Hematopoietic multipotent progenitor cell treated with erythropoietin and hydrocortisone succinate and interleukin-3 and kit ligand, for 6 days (in vitro differentiated cells): Measurements from ENCODE around the gene MATK.
A peak's percentile ranks its signal among the peaks of the same experiment; 100 is the strongest.

Experiments
- DNase-seq: peaks from one replicate; pipeline ENCODE4 v3.0.0-alpha.2; 2015

The MATK gene

DNA sequence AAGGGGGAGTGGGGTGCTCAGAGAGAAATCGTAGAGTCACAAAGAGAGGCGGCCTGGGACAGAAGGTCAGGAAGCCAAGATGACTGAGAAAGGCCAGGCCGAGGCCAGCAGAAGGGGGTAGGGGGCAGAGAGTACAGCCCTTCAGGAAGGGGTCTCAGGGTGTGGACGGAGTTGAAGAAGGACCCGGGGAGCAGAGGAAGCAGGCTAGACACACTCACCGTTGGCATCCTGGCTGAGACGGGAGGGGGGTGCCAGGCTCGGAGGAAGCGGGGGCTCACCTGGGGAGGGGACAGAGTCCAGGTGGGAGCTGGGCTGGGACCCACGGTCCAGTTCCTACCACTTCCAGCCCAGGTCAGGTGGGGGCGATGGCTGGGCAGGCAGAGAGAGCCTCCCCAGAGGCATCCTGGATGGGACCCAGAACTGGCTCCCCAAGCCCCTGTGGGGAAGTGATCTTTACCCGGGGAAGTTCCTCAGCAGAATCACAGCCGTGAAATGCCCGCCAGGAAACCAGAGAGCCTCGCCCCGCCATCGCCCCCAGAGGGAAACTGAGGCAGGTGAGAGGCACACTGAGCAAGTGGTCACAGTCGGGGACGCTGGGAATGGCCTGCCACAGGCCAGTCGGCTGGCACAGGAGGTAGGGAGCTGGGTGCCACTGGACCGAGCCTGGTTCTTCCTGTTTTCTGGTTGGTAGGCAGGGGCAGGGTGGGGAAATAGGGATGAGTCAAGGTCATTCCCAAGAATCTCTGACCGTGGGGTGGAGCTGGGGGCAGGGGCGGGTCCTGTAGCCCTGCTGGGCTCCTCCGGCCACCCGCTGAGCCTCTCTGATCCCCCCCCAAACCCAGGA, 1.4 kb downstream of the MATK start:
- no peak for DNase-seq

DNA sequence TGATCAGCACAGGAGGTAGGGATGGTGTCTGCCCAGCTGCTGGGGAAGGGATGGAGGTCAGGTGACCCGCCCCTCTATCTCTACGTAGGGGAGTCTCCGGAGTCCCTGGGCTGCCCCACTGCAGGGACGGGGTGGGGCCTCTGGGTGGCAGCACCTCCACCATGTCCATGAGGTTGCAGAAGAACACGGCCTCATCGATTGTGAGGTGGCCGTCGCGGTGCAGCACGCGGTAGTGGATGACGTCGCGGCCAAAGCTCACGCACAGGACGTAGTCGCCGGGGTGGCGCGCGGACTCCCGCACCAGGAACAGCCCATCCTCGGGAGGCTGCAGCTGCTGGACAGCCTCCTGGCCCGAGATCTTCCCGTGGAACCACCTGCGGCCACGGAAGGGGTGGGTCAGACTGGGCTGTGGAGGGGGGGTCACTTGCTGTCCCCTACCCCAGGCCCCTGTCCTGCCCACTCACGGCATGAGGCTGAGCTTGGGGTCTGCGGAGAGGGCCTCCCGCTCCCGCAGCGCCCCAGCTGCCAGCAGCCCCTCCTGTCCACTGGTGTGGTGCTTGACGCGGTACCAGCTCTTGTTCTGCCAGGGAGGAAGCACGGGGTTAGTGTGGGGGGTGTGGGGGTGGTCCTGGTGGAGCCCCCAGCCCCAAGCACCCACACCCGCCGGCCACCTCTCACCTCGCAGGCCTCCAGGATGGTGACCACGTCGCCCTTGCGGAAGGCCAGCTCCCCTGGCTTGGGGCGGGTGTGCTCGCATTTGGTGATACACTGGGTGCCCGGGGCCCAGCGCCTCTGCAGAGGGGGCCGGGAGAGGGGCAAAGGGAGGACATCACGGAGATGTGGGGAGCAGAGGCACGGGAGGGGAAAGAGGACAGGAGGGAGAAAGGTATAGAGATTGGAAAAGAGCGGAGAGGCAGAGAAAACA, 2.3 kb downstream of the MATK start:
- DNase-seq, result peak; percentile 60

DNA sequence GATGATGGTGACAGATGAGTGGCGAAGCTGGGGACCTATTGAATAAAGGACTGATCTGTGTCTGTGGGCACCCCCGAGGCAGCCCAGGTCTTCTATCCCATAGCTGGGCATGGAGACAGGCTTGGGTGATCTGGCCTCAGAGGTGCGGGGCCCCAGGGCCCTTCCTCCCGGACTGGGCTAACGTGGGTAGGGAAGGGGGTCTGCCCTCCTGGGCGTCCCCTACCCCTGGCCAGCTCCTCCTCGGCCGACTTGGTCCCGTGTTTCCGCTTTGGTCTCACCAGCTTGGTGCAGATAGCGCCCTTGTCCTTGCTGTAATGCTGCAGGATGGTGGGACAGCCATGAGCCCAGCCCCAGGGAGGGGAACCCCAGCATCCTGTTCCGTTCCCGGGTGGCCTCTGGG, 3.3 kb downstream of the MATK start:
- no peak for DNase-seq

DNA sequence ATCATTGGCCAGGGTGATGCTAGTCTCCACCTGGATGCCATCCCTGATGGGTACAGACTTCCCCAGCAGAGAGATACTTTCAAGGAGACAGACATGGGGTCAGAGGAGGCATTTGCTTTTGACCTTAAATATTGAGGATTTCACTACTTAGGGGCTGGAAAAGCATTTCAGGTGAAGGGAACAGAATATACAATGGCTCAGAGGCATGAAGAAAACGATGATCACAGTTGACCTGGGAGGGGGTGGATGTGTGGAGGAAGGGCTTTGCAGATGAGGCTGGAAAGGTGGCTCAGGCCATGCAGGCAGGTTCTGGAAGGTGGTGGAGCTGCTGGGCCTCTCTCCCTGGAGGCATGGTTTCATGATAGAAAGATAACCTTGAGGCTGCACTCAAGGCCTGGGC, 3.9 kb downstream of the MATK start:
- DNase-seq, result no peak

DNA sequence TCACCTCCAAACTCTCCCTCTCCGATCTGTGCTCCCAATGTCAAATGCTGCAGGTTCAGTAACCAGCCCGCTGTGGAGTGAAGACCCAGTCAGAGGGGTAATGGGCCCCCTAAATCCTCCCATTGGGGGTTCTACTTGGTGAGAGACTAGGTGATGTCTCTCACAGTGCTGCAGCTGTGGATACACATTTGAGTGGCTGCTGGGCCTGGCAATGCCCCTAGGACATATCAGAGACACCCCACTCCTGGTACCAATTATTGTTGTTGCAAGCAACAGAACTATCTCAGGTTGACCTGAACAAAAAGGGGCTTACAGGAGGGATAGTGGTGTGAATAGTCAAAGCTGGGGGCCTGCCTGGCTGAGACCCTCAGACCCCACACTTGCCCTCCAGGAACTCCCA, 4.6 kb downstream of the MATK start:
- peak; percentile 16 for DNase-seq

DNA sequence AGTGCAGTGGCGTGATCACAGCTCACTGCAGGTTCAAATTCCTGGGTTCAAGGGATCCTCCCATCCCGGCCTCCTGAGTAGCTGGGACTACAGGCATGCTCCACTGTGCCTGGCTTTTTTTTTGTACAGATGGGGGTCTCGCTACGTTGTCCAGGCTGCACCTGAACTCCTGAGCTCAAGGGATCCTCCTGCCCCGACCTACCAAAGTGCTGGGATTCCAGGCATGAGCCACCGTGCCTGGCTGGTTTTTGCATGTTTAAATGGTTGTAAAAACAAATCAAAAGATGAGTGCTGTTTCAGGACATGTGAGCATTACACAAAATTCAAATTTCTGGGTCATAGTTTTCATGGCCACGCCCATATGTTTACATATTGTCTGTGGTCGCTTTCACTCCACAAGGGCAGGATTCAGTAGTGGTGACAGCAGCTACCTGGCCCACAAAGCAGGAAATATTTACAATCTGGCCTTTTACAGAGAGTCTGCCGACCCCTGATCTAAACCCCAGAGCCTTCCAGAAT, 5.3 kb downstream of the MATK start:
- DNase-seq, result no peak

DNA sequence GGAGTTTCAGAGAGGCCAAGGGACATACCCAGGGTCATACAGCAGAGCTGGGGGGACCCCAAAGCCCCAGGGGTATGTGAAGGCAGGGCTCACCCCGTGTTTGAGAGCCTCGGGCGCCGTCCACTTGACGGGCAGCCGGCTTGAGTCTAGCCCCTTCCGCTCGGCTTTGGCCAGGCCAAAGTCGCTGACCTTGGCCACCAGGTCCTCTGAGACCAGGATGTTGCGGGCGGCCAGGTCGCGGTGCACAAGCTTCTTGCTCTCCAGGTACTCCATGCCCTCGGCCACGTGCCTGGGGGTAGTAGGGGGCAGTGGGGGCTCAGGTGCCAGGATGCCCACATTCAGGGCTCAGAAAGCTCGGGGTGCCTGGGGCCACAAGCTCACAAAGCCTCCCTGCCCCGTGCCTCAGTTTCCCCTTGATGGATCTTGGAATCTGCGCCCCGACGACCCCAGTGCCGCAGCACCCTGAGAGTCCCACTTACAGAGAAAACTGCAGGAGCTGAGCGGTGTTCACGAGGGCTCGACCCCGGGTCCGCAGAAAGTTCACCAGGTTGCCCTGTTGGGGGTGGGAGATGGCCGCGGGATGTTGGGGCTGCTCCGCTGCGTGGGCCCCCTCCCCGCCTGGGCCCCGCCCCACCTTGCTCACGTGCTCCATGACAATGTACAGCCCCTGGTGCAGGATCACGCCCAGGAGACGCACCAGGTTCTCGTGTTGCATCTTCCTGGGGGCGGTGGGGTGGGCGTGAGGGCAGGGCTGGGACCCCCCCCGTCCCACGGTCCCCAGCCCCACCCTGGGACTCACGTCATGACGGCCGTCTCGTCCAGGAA, 7.1 kb downstream of the MATK start:
- DNase-seq, result no peak

DNA sequence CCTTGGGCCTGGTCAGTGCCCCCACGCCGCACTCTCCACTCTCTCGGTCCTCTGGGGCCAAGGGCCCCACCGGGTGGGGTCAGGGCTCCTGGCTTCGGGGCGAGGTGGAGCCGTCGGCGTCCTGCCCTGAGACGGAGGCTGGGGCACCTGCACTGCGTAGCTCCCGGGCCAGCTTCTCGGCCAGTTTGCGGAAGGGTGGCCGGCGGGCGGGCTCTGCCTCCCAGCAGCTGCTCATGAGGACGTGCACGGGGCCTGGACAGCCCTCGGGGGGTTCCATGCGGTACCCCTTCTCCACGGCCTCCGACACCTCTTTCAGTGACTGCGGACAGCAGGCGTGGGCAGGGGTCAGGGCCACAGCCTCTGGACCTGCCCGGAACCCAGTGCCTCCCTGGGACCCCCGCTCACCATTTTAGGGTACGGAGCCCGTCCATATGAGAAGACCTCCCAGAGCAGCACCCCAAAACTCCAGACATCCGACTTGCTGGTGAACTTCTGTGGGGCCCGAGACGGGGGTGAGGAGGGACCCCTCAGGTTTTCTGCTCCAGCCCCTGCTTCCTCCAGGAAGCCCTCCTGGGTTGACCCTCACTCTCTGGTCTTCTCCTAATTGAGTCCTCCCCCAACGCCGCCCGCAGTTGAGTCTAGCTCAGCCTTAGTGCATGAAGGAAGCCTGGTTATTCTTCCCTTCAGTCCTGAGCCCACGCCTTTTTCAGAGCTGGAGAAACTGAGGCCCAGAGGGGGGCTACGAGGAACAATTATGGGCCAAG, 7.9 kb downstream of the MATK start:
- DNase-seq, result no peak

DNA sequence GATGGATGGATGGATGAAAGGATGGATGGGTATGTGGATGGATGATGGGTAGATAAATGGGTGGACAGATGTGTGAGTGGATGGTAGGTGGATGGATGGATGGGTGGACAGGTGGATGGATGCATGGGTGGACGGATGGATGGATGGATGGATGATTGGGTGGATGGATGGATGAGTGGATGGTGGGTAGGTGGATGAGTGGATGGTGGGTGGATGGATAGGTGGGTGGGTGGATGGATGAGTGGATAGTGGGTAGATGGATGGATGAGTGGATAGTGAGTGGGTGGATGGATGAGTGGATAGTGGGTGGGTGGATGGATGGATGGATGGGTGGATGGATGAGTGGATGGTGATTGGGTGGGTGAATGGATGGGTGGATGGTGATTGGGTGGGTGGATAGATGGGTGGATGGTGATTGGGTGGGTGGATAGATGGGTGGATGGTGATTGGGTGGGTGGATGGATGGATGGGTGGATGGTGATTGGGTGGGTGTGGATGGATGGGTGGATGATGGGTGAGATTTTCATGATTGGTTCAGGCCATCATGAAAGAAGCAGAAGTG, 9.6 kb downstream of the MATK start:
- DNase-seq, result no peak

DNA sequence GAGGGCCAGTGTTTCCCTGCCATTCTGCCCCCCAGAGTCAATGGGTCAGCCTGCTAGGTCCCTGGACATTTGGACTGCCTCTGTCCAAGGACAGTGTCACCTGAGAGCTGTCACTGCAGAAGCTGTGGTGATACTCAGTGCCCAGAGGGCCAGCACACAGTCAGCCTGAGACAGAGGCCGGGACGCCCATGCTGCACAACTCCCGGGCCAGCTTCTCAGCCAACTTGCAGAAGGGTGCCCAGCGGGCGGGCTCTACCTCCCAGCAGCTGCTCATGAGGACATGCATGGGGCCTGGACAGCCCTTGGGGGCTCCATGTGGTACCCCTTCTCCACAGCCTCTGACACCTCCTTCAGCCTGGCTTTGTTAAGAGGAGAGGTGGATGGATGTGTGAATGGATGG, 10.3 kb downstream of the MATK start:
- no peak for DNase-seq

DNA sequence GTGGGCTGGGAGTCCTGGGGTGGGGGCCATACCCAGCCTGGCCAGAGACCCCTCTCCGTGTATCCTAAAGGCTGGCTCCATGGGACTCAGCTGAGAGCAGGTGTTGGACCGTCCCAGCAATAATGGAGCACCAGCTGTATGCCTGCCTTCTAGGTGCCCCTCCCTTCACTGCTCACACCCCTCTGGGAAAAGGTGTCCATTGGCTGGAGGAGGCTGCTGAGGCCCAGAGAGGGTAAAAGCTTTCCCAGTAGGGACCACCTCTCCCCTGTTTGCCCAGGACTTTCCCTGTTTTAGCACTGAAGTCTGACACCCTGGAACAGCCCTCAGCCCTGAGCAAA, 10.8 kb downstream of the MATK start:
- DNase-seq, result no peak

DNA sequence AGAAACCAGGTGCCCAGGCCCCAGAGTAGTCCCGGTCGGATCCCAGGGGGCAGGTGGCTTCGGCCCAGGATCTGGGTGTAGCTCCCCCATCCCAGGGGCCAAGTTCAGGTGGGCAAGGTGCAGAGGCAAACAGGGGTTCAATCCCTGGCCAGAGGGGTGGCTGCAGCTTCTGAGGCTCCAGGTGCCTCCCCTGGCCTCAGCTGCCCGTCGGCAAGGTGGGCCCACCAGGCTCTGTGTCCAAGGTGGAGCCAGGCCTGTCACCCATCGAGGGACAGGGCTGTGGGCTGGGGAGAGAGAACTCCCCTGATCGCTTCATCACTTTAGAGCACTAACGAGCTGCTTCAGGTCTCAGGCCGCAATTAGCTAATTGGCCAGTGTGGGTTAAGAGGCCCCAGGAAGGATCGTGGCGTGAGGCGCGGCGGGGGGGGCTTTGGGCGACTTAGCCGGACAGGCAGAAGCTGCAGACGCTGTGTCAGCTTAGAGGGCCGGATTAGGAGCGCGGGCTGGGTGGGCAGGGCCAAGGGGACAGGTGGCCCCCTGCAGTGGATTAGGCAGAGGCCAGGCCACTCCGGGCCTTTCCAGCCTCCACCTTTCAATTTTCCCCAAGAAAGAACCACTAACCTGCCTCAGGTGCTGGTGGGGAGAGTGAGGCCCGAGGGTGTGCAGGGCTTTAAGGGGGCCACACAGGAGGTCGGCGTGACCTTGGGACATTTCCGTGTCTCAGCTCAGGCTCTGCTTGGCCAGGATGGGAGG, 11.4 kb downstream of the MATK start:
- DNase-seq, result no peak

DNA sequence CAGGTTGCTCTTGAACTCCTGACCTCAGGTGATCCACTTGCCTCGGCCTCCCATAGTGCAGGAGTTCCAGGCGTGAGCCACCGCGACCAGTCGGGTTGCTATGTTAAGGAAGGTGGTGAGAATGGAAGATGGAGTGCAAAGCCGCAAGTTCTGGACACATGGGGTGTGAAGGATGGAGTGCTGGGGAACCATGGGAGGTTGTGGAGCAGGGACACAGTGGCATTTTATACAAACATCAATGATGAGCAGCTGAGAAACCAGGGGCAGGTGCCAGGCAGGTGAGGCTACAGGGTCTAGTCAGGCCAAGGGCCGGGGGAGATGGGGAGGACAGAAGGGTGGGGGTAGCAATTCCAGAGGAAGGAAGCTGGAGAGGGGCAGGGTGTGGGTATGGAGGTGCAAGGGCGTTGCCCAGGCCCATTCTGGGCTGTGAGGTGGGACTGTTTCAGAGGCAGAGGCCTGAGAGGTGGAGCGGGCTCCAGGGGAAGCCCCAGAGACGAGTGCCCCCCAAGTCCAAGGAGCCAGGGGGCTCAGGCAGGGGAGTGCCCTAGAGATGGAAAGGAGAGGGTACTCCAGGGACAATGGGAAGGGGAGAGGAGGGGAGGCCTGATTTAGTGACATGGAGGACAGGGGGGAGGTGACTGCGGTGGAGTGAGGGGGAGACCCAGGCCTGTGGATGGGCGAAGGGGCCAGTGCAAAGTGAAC, 12.2 kb downstream of the MATK start:
- DNase-seq, result no peak

DNA sequence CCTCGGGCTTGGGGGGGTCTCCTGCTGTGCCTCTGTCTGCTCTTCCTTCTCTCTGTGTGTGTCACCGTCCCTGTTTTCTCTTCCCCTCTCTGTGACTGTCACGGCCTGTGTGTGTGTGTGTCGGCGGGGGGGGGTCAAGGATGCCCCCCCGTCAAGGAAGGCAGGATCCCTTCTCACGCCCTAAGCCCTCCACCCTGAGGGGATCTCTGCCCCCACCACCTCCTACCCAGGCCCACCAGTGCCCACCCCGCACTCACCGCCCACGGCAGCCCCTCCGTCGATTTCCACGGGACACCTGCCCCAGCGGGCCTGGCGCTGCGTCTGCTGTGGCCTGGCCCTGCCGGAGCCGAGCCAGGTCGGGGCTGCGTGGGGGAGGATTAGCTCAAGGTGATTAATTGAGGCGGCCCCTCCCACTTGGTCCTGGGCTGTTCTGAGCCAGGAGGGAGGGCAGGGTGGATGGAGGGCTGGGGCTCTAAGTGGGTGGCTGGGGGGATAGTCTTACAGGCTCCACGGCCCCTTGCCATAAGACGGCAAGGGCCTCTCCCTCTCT, 14.2 kb downstream of the MATK start, which contains the start of gene RAX2:
Gene RAX2 (minus strand): TSS at position 323 of the 550 bp plus-strand sequence. CDS start 486 bp downstream, outside the sequence.
- no peak for DNase-seq

DNA sequence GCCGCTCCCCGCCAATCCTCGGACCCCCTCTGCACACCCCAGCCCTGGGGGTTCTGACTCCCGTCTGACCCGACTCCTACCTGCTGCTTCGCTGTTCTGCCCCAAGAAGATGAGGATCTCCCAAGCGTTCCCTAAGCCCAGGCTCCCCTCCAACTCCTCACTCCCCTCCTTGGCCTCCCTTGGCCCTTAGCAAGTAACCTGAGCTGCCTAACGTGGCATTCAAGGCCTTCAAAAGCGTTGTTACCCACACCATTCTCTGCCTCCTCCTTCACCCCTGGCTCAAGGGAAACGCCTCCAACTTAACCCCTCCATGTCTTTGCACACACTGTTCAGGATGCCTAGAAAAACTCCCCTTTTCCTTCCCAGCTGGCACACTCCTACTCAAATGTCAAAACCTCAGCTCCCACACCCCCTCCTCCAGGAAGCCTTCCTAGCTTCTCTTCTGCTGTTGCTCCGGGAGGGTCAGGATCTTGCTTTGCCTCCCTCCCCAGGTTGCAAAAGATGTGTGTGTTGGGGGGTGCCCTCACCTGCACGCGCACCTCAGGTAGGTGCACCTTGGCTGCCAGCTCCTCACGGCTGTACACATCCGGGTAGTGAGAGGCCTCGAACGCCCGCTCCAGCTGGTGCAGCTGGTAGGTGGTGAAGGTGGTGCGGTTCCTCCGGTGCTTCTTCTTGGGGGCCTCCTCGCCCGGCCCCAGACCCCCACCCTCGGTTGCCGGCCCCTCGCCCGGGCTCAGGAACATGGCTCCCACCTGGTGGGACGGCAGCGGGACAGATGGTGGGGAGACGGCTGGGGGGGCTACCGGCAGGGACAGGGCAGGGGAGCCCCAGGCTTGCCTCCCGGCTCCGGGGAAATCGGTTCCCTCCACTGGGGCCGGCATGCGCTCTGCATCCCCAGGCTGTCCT, 14.9 kb downstream of the MATK start:
- no peak for DNase-seq

DNA sequence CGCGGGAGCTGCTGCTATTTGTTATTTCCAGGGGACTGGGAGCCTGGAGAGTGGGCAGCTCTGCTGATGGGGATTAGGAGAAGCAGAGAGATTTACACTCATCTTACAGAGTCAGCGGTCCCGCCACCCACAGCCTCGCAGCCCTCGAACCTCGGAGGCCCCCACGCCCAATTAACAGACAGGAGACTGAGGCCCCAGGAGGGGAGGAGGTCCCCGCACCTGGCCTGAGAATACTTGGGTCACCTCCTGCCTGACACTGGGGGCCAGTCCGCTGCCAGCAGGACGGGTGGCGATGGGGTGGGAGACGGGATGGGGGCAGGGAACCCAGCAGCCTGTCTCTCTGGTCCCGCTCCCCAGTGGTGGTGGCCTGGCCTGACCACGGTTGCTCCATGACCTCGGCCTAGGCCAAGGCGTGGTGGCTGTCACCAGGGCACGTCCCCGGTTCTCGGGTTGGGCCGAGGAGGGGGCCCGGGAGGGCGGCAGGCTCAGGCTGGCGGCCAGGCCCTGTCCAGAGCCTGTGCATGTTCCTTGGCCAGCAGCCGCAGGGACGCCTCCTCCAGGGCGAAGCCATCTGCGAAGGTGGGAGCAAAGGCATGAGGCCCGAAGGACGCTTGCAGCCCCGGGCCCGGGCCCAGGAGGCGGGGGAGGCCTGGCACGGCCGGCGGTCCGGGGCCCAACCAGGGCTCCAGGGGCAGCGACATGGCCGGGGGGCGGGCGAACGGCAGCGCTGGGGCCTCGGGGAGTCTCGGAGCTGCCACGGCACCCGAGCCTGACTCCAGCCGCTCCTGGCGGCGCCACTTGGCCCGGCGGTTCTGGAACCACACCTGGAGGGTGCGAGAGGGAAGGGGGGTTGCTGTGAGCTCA, 15.8 kb downstream of the MATK start:
- no peak for DNase-seq

DNA sequence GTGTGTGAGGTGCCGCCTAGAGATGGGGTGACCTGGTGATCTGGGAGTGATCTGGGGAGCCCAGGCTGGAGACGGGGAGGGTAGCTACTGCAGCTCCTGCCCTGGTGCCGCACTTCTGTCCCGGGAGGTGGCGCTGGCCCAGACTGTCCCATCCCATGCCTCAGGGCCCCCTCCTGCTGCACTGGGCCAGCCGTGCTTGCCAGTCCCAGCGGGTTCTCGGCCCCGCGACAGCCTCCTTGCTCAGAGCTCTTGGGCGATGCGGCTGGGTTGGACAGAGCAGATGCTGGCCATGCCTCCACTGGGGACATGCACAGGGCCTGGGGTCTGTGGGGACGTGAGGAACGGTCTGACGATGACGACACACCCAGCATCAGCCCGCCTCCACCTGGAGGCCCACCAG, 16.7 kb downstream of the MATK start:
- DNase-seq, result no peak

DNA sequence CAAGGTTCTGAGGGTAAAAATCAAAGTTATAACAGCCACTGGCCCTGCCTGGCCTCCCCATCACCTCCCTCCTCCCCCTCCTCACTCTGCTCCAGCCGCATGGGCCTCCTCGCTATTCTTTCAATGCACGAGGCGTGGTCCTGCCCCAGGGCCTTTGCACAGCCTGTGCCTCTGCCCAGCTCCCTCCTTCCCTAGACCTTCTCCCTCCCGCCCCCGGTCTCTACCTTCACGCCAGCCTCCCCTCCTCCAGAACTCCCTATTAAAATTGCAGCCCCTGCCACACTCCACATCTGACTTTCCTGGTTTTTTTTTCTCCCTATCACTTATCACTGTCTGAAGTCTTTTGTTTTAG, 17.5 kb downstream of the MATK start:
- no peak for DNase-seq
